ENCODE data around the gene WFDC6.
"Not testable (repeated sequence)": the region's sequence is repeated elsewhere in the genome, so short reads cannot be mapped to it uniquely, and the experiment has no call there.

Gene WFDC6

DNA sequence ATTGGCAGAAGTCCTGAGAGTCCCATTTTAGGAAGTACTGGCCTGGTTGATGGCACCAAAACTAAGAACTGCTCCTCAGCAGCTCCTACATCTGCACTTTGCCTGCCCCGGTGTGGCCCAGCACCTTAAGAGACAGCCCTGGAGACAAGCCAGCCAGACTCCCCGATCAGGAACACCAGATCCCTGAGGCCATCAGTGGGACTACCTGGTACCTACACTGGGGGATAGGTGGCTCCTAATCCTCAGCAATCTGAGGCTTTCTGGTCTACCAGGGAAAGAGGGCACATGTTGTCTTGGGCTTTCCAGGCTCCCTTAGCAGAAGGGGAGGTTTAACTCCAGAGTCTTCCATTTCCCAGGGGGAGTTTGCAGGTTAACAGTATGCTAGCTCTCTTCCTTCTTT, at the start of gene WFDC6:
WFDC6 (minus strand) TSS at position 101 of the 400 bp plus-strand sequence; CDS start at position 26, 75 bp downstream.
- no peak for DNase-seq (ENCODE audit: low read depth)

- DNase-seq (ENCODE audit: low read depth), result no peak
Measured at GRCh38 chr20:45588800-45589199, 49.5 kb upstream of the WFDC6 start.

DNA sequence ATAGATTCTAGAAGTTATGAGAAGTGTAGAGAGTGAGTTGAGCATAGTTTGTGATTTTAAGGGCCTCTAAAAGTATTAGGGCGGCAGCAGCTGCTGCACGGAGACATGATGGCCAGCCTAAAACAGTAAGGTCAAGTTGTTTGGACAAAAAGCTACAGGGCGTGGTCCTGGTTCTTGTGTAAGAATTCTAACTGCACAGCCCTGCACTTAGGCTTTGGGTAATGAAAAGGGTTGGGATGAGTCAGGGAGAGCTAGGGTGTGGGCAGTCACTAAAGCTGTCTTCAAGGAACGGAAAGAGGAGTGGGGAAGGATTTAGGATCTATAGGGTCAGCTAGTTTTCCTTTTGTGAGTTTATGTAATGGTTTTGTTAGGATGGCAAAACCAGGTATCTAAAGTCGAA, 46.7 kb upstream of the WFDC6 start:
- peak; percentile 43 for DNase-seq (ENCODE audit: low read depth)

- not testable (repeated sequence) for DNase-seq (ENCODE audit: low read depth)
Measured at GRCh38 chr20:45584294-45584693, 45.0 kb upstream of the WFDC6 start.

DNA sequence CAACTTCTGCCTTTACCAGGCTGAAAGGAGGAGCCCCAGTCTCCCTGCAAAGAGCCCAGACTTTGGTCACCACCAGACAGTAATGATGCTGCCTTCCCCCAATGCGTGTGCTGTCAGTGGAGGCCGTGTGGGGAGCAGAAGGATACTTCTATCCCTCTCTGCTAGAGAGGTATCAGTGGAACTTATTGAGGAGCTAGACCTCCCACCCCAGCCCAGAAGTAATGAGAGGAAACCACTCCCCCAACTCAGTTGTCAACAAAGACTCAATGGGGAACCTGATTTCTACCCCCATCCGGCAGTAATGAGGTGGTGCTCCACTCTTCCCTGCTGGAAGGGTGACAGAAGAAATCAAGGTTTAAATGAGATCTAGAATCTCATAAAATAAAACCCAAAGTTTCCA, 44.2 kb upstream of the WFDC6 start:
- DNase-seq (ENCODE audit: low read depth), result no peak

DNA sequence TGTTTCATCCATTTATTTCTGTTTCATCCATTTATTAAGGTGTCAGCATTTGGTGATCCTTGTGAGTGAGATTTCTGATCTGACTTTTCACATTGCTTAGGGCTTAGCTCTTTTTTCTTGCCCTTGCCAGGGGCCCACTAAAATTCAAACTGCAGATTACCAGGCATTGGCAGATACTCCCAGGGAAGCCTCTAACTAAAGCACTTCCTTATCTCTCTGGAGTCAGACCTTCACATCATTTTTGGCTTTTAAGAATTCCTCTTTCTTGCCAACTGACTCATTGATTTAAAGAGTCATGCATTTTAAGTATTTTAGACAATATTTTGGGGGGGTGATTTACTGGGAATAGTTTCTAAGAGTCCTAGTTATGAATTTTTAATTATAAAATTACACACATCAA, 42.4 kb upstream of the WFDC6 start:
- peak; percentile 12 for DNase-seq (ENCODE audit: low read depth)

GRCh38 chr20:45579184-45579583, 39.9 kb upstream of the WFDC6 start, which contains the start of gene WFDC8:
WFDC8 (minus strand) TSS chr20:45579284; CDS start chr20:45579247, 37 bp downstream.
- no peak for DNase-seq (ENCODE audit: low read depth)

- DNase-seq (ENCODE audit: low read depth), result no peak
Measured at GRCh38 chr20:45578231-45578630, 38.9 kb upstream of the WFDC6 start.

- peak; percentile 6 for DNase-seq (ENCODE audit: low read depth)
Measured at GRCh38 chr20:45576995-45577394, 37.7 kb upstream of the WFDC6 start.

DNA sequence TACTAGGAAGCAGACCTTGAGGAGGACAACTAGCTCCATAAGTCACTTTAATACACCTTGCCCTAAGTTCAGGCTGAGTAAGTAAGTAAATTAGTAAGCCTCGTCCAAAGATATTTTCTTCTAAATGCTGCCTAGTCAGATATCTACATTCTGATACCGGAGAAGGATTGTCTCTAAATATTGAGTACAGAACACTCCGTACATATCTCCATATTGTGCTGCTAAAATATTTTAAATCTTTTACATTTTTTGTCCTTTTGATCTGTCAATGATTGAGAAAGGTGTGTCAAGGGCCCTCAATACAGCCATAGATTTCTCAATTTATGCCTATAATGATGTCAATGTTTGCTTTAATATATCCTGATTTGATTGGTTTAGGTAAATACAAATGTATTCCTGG, 36.6 kb upstream of the WFDC6 start:
- DNase-seq (ENCODE audit: low read depth), result no peak

GRCh38 chr20:45569650-45570049, 30.4 kb upstream of the WFDC6 start:
- DNase-seq (ENCODE audit: low read depth), result not testable (repeated sequence)

DNA sequence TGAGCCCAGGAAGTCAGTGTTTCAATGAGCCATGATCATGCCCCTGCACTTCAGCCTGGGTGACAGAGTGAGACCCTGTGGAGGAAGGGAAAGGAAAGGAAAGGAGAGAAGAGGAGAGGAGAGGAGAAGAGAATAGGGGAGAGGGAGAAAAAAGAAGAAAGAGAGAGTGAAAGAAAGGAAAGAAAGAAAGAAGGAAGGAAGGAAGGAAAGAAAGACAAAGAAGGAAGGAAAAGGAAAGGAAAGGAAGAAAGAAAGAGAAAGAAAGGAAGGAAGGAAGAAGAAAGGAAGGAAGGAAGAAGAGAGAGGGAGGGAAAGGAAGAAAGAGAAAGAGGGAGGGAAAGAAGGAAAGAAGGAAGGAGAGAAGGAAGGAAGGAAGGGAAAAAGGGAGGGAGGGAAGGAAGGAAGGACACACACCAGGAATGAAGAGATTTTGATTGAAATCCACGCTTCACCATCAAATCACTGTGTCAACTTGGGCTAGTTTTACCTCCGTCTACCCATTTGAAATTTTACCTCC, 25.5 kb upstream of the WFDC6 start:
- DNase-seq (ENCODE audit: low read depth), result no peak

DNA sequence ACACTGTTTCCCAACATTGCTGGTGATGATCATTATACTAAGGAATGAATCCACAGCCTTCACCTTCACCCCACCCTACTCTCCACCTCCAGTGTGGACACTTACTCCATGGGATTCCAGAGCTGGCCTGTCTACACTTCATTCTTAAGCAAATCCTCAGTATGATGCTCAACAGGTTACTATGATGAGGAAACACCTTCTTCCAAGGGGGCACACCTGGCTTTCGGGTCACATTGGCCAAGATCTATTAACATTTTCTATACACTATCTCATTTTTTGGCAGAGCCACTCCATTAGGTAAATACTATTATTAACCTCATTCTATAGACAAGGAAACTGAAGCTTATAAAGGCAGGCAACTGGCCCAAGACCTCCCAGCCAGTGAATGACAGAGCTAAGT, 15.9 kb upstream of the WFDC6 start:
- no peak for DNase-seq (ENCODE audit: low read depth)

GRCh38 chr20:45552456-45552855, 13.2 kb upstream of the WFDC6 start:
- no peak for DNase-seq (ENCODE audit: low read depth)

- DNase-seq (ENCODE audit: low read depth), result no peak
Measured at GRCh38 chr20:45550765-45551164, 11.5 kb upstream of the WFDC6 start.

DNA sequence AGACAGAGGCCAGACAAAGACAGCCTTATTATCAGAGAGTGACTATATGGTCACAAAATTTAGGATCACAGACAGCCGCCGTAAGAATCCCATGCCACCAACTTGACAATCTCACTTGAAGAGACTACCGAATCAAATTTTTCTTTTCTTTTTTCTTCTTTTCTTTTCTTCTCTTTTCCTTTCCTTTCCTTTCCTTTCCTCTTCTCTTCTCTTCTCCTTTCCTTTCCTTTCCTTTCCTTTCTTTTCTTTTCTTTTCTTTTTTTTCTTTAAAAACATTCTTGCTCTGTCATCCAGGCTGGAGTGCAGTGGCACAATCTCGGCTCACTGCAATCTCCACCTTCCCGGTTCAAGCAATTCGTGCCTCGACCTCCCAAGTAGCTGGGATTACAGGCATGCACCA, 9.1 kb upstream of the WFDC6 start:
- DNase-seq (ENCODE audit: low read depth), result no peak

DNA sequence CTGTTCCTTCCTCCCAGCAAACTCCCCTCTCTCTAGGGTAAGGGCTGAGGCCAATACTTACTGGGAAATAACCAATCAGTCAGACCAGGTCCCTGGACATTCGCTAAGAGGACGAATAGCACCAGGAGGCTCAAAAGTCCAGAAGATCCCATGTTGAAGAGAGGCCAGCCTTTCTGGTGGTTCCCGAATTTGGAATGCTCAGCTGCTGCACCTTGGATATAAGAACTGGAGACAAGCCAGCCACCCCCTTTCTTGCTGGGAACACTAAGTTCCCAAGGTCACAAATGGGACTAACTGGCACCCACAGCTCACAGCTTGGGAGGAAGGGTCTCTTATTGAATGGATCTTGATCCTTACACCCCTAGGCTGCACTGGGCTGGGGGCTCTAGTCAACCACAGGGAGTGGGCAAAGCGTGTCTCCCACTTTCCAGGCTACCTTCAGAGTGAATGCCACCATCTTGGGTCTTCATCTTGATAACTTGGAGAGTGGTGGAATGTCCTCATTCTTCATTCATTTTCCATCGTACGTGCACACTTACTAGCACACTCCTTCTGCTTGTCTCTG, 8.0 kb upstream of the WFDC6 start, which contains the start of gene EPPIN:
EPPIN (minus strand) TSS at position 196 of the 565 bp plus-strand sequence; CDS start at position 152, 44 bp downstream.
- no peak for DNase-seq (ENCODE audit: low read depth)

DNA sequence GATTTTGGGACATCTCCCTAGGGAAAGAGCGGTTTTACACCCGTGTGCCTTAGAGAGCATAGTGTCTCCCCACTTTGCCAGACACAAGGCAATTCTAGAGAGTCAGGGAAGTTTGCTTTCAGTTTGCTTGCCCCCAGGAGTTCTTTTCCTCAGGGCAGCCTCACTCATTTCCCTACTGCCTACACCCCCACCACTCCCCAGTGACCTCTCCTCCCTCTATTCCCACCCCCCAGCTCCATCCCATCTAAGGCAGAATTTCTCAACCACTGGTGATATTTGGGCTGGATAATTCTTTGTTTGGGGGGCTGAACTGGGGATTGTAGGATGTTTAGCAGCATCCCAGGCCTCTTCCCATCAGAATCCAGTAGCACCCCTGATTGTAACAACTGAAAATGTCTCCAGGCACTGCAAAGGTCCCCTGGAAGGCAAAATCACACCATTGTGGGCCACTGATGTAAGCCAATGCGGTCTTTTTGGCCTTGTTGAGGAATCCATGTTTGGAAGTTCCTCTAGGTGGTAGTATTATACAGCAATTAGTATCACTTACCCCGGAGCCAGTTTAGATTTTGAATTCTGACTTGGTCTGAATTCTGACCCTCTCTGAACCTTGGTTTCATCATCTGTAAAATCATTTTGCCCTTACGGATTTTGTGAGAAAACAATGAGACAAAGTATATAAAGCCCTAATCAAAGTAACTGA, 6.6 kb upstream of the WFDC6 start:
- DNase-seq (ENCODE audit: low read depth), result peak; percentile 28

DNA sequence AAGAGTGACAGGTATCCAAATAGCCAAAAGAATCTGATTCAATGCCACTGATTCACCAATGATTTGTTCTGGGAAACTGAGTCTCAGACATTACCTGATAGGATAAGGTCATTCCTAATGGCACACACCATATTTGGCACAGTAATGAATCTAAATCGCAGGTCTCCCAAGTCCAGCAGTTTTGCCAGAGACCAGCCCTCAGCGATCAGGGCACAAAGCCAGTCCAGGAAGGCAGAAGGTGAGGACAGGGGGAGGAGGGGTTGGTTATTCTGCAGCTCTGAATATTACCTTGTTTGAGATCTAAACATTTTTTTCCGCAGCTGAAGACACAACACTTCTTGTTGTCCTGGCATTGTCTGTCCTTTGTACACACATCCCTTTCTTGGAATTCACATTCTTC, 6.1 kb upstream of the WFDC6 start:
- no peak for DNase-seq (ENCODE audit: low read depth)

DNA sequence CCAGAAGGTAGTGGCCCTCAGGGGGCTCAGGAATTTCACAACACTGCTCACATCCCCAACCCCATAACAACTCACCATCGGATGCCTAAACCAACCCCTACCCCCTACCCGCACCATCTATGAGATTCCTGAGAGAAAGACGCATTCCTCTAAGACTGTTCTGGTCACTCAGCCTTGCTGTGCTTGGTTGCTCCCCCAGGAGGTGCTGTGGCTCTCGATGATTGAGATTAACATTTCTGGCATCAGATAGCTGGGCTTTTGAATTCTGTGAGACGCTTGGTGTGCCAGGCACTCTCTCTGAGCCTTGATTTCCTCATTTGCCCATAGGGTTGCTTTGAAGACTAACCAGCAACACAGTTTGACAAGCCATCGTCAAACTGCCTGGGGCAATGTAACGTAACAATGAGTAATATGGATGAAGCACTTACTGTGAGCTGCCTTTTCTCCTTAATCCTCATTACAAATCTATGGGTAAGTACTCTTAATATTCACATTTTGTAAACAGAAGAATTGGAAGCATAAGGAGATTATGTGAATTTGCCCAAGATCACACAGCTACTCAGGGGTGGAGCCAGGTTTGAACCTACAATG, 978 bp downstream of the WFDC6 start:
- no peak for DNase-seq (ENCODE audit: low read depth)

DNA sequence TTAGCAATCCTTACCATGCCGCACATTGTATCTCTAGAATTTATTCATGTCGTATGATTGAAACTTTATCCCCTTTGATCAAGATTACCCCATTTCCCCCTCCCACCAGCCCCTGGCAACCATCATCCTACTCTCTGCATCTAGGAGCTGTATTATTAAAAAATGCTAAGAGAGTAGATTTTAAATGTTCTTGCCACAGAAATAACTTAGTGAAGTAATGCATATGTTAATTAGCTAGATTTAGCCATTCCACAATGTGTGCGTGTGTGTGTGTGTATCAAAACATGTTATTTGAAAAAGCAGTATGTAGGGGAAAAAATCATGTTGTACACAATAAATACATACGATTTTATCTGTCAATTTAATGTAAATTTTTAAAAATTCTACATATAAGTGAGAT, 12.0 kb downstream of the WFDC6 start:
- DNase-seq (ENCODE audit: low read depth), result no peak

- DNase-seq (ENCODE audit: low read depth), result no peak
Measured at GRCh38 chr20:45523821-45524220, 15.5 kb downstream of the WFDC6 start.

- DNase-seq (ENCODE audit: low read depth), result no peak
Measured at GRCh38 chr20:45518282-45518681, 21.0 kb downstream of the WFDC6 start.

Measured in stromal cell of bone marrow (primary cell).